ENCODE measurements around the gene GCLC. TPM values are rescaled to one million over a fixed set of nuclear protein-coding genes. Genes with fewer than 3 reads are reported as not detected.
"Not testable (repeated sequence)": the region's sequence is repeated elsewhere in the genome, so short reads cannot be mapped to it uniquely, and the experiment has no call there.

GCLC gene
- total and polyA plus RNA-seq, 8 donors: 9.3 to 176 (median 53.9) TPM

DNA sequence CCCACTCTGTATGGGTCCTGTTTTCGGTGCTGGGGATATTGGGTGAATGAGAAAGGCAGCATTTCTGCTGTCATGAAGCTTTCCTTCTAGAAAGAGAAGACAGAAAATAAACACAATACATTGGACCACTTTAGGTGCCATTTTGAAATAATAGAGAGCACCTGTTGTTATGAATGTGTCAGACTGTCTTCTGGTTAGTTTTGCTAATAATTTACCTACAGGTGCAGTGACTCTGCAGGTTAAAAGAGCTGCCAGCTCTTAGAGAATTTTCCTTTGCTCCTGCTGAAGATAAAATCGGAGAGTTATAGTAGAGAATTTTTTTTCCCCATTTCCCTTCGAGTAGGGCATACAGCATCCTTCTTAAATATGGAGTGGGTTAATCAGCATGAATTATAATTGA is 21.9 kb upstream of the GCLC start:
- no peaks in the 10 kb centered on the region for H3K36me3 ChIP-seq
- no peak overlapping the region for H3K4me3 ChIP-seq
- no peak for DNase-seq
- H3K9me3 ChIP-seq: no peaks in the 10 kb centered on the region
- TF ChIP-seq POLR2AphosphoS5 (IDR thresholded peaks at IDR 0.05): no peak
- TF ChIP-seq, protein P1, sequence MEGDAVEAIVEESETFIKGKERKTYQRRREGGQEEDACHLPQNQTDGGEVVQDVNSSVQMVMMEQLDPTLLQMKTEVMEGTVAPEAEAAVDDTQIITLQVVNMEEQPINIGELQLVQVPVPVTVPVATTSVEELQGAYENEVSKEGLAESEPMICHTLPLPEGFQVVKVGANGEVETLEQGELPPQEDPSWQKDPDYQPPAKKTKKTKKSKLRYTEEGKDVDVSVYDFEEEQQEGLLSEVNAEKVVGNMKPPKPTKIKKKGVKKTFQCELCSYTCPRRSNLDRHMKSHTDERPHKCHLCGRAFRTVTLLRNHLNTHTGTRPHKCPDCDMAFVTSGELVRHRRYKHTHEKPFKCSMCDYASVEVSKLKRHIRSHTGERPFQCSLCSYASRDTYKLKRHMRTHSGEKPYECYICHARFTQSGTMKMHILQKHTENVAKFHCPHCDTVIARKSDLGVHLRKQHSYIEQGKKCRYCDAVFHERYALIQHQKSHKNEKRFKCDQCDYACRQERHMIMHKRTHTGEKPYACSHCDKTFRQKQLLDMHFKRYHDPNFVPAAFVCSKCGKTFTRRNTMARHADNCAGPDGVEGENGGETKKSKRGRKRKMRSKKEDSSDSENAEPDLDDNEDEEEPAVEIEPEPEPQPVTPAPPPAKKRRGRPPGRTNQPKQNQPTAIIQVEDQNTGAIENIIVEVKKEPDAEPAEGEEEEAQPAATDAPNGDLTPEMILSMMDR (IDR thresholded peaks at IDR 0.05): no peak
- TF ChIP-seq POLR2A (IDR thresholded peaks at IDR 0.05): no peak
- TF ChIP-seq EP300 (IDR thresholded peaks at IDR 0.05): no peak
- 47 to 66% (median 62%) methylated on average over 3 of the region's 3 CpGs for WGBS, 5 donors
- no peak overlapping the region for H3K27ac ChIP-seq
- no peaks in the 10 kb centered on the region for H3K27me3 ChIP-seq
- H3K4me1 ChIP-seq: peaks cover 0 to 4% (median 0%) of the 10 kb centered on the region in 4 donors
- intact Hi-C loops (cut with DNase I; ENCODE audit: low total_unique reads): no loop called here

DNA sequence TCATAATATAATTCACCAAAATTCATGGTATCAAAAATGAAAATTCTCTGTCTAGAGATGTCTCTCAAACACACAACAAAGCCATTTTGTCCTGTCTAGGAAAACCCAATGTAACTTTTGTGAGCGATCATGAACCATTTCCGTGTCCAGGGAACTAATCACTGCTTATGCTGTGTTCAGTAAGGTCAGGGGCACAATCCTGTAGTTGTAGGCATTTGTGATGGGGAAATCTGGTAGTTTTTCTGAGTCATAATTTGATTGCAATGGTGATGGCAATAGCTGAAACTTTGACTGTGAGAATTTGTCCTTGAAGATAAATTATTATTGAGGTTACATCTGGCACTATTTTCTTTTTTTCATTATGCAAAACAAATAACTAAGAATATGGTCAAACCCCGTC is 21.0 kb upstream of the GCLC start:
- H3K9me3 ChIP-seq: no peaks in the 10 kb centered on the region
- no peak overlapping the region for H3K4me3 ChIP-seq
- intact Hi-C loops (cut with DNase I; ENCODE audit: low total_unique reads): no loop called here
- H3K27ac ChIP-seq: no peak overlapping the region
- H3K36me3 ChIP-seq: no peaks in the 10 kb centered on the region
- 82 to 95% (median 90%) methylated on average over 3 of the region's 3 CpGs for WGBS, 5 donors
- H3K4me1 ChIP-seq: peaks cover 0 to 4% (median 0%) of the 10 kb centered on the region in 4 donors
- TF ChIP-seq POLR2A (IDR thresholded peaks at IDR 0.05): no peak
- no peak for TF ChIP-seq POLR2AphosphoS5 (IDR thresholded peaks at IDR 0.05)
- TF ChIP-seq, protein P1 (IDR thresholded peaks at IDR 0.05): no peak
- TF ChIP-seq EP300 (IDR thresholded peaks at IDR 0.05): no peak
- H3K27me3 ChIP-seq: no peaks in the 10 kb centered on the region
- DNase-seq: no peak

DNA sequence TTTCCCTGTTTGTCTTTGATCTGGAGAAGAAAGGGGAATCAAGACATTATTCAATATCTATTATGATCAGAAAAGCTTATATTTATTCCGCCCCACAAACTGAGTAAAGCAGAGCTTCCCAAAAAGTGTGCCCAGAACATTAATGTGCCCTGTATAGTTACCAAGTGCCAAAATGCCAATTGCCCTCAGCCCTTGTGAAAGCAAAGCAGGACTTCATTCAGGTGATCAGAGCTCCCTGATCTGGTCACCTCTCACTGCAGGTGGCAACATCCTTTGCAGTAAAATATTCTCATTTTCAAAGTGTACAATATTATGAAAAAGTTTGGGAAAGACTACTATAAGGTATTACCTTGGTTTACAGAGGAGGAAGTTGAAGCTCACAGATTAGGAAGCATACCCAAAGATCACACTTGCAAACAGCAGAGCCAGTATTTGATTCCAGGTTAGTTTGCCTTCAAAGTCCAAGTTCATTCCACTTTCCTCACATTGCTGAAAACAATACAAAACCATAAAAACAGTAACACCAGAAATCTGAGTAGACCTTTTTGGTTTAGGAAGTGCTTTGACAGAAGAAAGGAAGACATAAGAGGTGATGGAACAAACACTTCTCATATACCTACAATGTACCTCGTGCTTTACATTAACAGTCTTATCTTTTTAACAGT is 19.6 kb upstream of the GCLC start:
- no peak for TF ChIP-seq POLR2A (IDR thresholded peaks at IDR 0.05)
- TF ChIP-seq POLR2AphosphoS5 (IDR thresholded peaks at IDR 0.05): no peak
- TF ChIP-seq, protein P1 (IDR thresholded peaks at IDR 0.05): no peak
- H3K9me3 ChIP-seq: peaks cover 0 to 5% (median 2%) of the 10 kb centered on the region in 4 donors
- WGBS, 5 donors: 84 to 91% (median 88%) methylated on average over 2 of the region's 2 CpGs

DNA sequence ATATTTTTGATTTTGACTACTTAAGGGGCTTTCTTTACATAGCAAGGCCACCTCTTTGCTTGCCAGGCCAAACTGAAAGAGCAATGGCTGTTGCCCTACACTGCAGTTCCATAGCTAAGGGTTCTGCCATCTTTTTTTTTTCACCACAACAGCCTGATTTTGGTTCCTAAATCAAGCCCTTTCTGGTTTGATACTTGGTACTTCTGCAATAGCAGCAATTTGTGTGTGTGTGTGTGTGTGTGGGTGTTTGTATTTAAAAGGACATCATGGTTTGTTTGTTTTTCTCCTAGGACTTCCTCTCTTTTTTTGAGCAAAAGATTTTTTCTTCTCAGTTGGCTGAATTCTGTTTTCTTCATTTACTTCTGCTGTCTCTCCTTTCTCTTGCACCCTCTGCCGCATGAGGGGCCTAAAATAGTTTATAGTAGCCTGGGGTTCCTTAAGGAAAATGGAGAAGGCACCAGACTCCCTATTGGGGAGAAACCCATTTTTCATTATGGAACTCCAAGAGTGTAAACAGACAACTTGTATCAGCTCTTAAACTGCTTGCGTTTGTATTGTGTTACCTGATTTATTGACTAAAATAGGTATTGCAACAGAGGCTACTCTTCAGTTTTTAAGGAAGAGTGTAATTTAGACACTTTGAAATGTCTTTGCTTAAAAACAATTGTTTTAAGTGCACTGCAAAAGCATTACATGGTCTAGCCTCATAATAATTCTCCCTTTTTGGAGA is 12.2 kb upstream of the GCLC start:
- Histone ChIP-seq H3K9me3 (peaks cover 0 to 10% (median 4%) of the 10 kb centered on the region in 4 donors), H3K27me3 (no peaks in the 10 kb centered on the region), H3K36me3 (no peaks in the 10 kb centered on the region), H3K4me1 (no peaks in the 10 kb centered on the region), H3K4me3 (no peak overlapping the region), H3K27ac (no peak overlapping the region)
- intact Hi-C loops (cut with DNase I; ENCODE audit: low total_unique reads): no loop called here
- no peak for DNase-seq
- WGBS, 5 donors: 74 to 88% (median 80%) methylated on average over 2 of the region's 2 CpGs
- no peak for TF ChIP-seq POLR2A (IDR thresholded peaks at IDR 0.05)
- TF ChIP-seq EP300 (IDR thresholded peaks at IDR 0.05): no peak
- TF ChIP-seq, protein P1 (IDR thresholded peaks at IDR 0.05): no peak

More for the DNA sequence above, 19.6 kb upstream of the GCLC start:
- no peaks in the 10 kb centered on the region for H3K27me3 ChIP-seq
- no peak overlapping the region for H3K27ac ChIP-seq
- H3K4me1 ChIP-seq: peaks cover 0 to 4% (median 0%) of the 10 kb centered on the region in 4 donors
- intact Hi-C loops (cut with DNase I; ENCODE audit: low total_unique reads): no loop called here
- no peak for DNase-seq
- H3K36me3 ChIP-seq: no peaks in the 10 kb centered on the region
- no peak overlapping the region for H3K4me3 ChIP-seq

DNA sequence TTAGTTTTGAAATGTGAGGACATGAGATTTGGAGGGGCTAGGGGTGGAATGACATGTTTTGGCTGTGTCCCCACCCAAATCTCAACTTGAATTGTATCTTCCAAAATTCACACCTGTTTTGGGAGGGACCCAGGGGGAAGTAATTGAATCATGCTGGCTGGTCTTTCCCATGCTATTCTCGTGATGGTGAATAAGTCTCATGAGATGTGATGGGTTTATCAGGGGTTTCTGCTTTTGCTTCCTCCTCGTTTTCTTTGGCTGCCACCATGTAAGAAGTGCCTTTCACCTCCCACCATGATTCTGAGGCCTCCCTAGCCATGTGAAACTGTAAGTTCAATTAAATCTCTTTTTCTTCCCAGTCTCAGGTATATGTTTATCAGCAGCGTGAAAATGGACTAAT is 8.7 kb upstream of the GCLC start:
- H3K4me3 ChIP-seq; H3K4me1 ChIP-seq; H3K27me3 ChIP-seq; H3K27ac ChIP-seq; intact Hi-C loops (cut with DNase I; ENCODE audit: low total_unique reads); H3K36me3 ChIP-seq; H3K9me3 ChIP-seq; DNase-seq: not testable (repeated sequence)
- 88 to 94% (median 92%) methylated on average over 3 of the region's 3 CpGs for WGBS, 5 donors

DNA sequence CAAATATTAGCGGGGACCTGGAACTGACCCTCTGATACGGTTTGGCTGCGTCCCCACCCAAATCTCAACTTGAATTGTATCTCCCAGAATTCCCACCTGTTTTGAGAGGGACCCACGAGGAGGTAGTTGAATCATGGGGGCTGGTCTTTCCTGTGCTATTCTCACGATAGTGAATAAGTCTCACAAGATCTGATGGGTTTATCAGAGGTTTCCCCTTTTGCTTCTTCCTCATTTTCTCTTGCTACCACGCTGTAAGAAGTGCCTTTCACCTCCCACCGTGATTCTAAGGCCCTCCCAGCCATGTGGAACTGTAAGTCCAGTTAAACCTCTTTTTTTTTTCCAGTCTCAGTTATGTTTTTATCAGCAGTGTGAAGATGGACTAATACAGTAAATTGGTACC is 6.8 kb upstream of the GCLC start:
- H3K27ac ChIP-seq; H3K27me3 ChIP-seq; H3K9me3 ChIP-seq; H3K4me3 ChIP-seq; H3K36me3 ChIP-seq; intact Hi-C loops (cut with DNase I; ENCODE audit: low total_unique reads); DNase-seq: not testable (repeated sequence)
- 43 to 56% (median 51%) methylated on average over 7 of the region's 7 CpGs for WGBS, 5 donors
- peaks cover 9 to 15% (median 14%) of the 10 kb centered on the region in 4 donors for H3K4me1 ChIP-seq

Measured in stomach (tissue), 9 donors.